GM20431 (cell line): ENCODE data around the gene FAM170B.

Experiments
- in situ Hi-C: fragments of 300-500 bp; cut with MseI, MboI; formaldehyde crosslinking; loops from one replicate; pipeline ENCODE4 v1.15.0; 2020; ENCODE audit warnings: low sequenced_read_pairs; ENCODE audit not compliant: unreplicated experiment

Gene FAM170B

DNA sequence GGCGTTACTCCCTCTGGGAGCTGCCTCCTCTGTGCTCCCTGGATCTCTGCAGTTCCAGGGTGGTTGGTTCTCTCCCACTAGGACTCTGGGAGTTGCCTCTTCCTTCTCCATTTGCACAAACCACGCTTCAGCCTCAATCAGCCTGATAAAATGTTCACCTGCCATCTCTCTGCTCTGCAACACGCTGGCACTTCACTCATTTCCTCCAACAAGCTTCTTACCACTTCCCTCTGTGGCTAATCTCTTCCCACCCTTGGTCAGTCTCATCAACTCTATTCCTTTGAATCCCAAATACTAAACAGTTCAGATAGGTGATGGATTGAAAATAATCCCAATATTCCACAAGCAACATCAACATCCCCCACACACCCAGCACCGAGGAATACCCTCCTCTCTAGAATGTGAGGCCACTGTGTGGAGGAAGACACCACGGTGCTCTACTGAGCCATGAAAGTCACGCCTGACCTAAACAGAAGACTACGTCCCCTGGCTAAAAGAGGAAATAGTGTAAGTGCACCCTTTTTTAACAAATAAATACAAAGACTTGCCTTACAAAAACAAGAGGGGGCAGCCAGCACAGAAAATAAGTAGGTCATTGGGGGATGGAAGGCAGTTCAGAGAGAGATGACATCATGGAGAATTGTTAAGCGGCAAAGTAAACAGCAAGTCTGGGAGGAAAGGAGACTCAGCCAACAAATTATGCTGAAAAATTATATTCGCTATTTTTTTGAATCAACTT, 1.9 kb upstream of the FAM170B start:
- in situ Hi-C loops, result no loop called here

DNA sequence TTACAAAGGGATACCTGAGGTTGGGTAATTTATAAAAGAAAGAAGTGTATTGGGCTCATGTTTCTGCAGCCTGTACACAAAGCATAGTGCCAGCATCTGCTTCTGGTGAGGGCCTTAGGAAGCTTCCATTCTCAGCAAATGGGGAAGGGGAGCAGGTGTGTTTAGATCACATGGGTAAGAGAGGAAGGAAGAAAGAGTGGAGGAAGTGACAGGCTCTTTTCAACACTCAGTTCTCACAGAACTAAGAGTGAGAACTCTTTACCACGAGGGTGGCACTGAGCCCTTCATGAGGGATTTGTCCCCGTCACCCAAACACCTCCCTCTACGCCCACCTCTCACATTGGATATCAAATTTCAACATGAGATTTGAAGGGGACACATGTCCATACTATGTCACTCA, 506 bp upstream of the FAM170B start:
- in situ Hi-C loops, result no loop called here

DNA sequence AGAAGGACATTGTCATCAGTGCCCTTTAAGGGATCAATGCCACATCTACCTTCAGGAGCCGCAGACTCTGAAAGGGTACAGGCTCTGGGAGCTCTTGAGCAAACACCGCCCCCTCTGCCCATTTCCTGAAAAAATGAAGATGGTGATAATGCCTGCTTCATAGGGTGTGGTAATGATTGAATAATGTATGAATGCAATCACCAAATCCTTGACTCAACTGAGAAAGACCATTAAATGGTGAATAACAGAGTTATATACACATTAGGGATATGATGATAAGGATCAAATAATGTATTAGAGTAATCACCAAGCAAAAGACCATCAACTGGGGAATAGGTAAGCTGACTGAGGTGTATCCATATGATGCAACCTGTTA, 1.5 kb downstream of the FAM170B start:
- in situ Hi-C loops, result no loop called here

DNA sequence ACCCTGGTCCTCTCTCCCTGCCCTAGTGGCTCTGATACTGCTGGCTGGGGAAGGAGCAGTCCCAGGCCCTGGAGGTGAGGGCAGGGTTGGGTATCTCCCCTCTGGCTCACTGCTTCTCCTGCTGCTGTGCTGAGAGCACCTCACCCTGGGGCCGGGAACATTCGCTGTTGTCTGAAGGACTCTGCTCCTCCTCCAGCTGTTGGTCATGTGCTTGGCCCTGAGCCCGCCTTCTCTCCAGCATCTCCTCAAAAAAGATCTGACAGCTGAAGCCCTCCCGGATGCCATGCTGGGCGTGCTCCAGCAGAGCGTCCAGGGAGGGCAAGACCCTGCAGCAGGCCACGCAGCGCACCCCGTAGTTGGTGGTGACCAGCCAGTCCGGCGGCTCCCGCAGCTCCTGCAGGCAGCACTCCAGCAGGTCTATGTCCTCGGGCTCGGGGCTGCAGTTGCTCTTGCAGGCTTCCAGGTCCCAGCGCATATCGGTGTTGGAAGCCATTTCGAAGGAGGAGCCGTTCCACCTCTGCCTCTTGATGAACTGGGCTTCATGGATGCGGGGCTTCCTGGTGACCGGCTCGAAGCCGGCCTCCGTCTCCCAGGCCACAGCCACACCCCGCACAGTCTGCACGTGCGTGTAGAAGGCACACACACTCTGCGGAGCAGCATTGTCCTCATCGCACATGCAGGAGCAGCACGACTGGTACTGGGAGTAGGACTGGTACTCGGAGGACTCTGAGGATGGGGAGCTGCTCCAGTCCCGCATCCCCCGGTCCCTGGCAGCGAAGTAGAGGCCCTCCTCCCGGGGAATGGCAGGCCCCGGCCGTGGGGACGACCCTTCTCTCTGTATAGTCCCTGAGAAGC, 2.1 kb downstream of the FAM170B start:
- in situ Hi-C loops, result no loop called here

DNA sequence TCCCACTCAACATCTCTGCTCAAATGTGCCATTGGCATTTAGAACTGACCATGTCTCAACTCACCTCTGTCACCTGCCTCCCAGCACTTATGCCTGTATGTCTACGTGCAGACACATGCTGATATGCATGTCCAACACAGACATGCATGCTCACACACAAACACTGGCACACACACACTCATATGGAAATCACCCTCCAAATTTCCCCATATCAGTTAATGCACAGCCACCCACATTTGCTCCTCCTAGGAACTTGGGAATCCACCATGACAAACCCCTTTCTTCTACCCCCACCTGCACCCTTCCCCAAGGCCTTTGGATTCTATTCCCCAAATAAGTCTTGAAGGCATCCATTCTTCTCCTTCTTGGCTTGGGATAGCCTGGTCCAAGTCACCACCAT, 4.4 kb downstream of the FAM170B start:
- in situ Hi-C loops, result no loop called here

DNA sequence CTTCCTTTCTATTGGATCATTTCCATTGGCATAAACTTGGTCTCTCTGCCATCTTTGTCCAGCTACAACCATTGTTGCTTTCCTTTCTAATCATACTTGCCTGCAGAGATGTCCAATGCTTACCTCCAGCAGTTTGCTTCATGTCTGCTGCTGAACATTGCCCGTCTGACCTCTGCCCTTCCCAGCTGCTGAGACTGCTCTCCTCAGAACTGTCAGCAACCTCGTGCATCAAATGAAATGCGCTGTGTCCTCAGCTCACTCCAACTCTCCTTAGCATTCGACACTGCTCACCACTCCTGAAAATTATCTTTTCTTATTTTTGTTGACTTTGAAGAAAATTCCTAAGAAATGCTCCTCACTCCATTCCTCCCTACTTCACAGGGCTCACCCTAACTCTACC, 5.0 kb downstream of the FAM170B start:
- in situ Hi-C loops, result no loop called here

DNA sequence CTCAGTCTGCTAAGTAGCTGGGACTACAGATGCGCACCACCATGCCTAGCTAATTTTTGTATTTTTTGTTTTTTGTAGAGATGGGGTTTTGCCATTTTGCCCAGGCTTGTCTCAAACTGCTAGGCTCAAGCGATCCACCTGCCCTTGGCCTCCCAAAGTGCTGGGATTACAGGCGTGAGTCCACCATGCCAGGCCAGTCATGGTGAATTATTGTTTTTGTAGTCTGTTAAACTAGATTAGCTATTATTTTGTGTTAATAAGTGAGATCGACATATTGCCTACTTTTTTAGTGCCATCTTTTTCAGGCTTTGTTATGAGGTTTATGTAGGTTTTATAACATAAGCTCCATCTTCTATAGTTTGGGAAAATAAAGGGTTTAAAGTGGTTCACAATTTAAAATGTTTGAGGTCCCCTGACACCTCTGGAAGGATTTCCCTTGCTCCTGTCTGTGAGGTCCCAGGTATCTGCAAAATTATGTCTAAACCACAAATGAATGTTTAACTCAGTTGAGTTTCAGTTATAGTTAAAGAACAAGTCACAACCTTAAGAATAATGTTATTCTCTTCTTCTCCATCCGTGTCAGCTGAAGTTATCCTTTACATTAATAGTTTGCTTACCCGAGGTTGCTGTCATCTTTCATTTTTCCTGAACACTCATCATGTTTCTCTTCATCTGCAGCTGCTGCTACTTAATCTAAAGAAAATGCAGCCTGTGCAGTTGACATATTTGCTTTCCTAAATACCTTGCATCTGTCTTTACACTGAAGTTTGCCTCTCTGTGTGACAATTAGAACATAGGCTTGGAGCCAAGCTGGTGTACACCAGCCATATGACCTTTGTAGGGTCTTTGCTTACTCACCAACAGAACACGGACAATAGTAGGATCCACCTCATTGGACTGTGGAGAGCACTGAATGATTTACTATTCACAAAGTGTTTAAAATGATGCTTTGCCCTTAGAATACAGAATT, 9.6 kb downstream of the FAM170B start:
- in situ Hi-C loops, result no loop called here

DNA sequence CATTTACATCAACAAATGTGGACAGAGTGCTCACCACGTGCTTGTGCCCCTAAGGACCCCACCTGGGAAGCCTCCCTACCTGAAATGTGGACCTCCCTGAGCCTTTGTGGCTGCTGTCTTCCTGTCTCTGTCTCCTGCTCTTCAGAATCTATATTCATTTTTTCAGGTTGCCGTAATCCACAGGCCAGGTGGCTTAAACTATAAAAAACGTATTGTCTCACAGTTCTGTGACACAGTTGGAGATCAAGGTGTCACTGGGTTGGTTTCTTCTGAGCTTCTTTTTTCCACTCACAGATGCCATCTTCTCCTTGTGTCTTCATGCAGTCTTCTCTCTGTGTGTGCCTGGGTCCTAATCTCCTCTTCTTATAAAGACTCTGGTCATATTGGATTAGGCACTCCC, 12.9 kb downstream of the FAM170B start:
- in situ Hi-C loops, result no loop called here

DNA sequence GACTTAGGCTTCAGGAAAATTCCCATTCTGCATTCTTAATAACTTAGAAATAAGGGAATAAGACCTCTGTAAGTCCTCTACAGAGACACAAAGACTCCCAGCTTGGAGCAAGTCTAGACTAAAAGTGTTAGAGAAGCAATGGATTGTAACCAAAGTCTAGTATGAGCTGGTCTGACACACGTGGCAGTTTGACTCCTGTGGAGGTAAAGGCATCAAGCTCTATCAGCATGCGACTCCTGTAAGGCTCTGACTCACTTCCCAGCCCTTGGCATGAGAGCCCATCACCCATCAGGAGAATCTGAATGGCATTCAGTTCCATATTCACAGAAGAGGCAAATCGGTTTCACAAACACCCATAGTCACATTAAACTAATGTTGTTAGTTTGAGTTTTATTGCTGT, 14.1 kb downstream of the FAM170B start:
- in situ Hi-C loops, result no loop called here

DNA sequence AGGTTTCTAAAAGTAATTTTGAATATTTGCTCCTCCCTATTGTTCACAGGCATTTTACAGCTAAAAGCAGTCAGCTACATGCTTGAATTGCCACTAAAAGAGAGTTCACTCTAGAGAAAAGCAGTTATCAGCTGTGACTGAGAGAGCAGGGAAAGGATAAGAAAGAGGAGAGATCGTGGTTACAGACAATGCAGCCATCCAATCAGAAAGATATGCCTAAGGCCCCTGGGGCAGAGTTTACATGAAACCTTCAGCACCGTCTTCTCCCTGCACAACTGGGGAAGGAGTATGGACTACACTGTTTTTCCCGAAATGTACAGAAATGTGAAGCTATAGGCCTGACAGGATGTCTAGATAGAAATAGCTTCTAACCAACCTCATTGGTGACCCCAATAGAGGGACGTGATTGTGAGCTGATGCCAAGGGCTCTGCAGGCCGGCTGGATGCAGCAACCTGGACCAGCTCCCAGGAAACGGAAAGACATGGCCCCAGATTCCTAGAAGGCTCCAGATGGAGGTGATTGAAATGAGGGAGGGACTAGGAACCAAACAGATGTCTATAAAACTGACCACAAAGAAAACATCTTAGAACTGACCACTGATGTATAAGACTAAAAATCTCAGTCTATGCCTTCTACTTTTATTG, 15.3 kb downstream of the FAM170B start:
- in situ Hi-C loops, result no loop called here

DNA sequence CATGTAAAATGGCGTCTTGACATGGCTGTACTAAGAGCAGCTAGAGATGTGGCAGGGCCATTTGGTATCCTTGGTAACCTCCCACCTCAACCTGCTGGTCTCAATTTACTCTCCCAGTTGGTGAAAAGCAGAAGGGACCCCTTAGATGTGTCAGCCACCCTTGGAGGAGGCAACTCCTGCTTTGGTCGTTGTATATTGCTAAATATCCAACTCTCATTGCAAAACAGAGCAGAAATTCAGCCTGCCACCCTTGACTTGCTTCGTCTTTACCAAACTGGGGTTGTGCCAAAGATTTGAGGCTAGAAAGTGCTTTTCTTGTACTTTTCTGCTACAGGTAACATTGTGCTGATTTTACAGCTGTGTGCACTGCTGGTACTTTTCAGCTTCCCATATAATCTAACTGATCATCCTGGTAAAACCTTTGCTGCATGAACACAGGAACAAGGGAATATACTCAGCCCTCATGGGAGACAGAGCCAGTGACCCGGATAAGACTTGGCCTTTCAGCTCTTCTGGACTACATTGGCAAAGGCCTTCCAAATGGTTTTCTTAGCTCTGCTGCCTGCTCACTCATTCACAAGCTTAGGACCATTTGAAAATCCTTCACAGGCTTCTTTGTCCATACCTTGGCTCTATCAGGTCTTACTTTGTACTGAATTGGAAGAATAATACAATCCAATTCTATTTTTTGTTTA, 16.3 kb downstream of the FAM170B start:
- in situ Hi-C loops, result no loop called here

DNA sequence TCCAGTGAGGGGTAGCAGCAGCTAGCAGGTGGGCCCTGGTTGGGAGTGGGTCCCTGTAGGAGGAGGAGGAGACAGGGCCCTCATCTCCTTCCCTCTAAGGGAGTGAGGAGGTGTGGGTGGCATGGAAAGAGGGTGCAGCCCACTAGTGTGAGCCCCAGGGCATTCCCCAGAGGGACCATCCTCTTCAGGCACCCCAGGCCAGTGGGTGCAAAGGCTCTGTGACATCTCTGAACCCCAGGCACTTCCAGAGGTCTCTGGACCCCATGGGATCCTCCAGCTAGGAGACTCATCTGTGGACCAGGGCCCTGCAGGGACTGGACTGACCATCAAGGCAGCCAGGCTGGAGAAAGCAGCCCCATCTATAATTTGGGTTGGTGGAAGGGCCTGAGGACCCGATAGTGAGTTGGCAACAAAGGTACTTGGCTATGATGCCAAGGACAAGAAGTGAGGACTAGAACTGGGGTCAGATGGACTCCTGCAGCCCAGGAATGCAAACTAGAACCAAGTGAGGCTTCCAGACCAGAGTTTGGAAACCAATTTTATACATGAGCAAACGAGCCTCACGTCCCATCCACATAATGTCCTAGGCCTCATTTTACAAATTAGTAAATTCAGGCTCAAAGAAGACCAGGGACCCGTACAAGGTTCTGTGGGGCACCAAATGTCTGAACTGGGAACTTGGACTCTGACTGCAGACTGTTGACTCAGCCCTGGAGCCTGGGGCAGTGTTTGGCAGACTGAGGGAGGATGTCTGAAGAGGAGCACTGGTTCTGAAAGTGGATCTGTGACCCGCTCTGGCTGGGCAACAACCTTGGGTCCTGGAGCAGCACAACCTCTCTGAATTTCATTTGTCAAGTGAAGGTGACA, 17.1 kb downstream of the FAM170B start:
- in situ Hi-C loops, result no loop called here

DNA sequence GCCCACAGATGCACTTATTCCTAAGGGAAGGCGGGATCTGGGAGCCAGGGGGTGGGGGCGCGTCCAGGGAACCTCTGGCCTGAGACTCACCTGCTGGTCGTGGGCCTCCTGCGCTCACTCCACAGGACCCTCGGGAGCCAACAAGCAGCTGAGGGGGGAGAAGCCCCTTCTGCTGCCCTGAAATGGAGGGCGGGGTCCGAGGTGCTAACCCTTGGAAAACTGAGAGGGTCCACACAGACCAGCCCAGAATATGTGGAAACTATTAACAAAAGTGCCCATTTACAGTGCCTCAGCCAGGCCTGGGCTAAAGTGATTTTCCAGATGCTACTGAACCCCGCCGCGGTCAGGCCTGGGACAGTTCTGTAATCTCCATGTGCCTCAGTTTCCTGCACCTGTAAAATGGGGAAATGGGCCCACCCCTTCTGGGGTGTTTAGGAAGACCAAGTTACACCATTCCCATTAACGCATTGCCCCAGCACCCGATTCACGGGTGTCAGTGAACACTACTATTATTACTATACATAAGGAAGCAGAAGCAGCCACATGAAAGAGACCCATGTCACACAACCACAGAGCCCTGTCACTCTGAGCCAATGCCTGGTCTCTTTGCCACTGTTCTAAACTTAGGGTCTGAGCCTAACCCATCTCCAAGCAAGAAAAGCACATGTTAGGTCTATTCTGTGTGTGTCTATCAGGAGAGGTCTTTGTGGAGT, 17.9 kb downstream of the FAM170B start:
- in situ Hi-C loops, result no loop called here

DNA sequence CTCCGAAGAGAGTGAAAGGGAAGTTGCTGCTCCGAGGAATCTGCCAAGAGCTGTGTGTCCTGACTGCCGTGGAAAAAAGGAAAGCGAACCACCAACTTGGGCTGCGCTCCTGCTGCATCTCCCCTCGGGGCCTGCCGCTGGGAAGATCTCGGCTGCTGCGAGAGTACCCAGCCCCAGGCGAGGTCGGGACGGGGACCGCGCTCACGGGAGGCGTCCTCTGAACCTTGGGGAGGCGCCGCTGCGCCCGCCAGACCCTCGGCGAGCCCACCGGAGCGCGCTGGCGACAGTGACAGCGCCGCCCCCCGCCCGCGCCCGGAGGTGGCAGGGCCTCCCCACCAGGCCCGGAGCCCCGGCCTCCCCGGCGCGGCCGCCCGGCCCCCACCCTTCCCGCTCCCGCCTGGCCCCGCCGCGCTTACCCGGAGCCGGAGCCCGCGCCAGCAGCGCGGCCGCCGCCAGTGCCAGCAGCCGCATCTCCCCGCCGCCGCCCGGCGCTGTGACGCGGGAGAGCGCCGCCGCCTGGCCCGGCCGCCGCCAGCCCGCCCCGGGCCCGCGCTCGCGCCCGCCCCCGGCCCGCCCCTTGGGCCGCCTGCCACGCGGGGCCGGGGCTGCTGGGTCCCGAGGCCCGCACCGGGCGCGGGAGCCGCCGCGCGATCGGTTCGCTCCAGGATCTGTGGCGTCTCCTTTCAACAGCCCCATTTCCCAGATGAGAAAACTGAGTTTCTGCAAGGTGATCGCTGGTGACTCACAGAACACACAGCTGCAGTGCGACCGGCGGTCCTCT, 18.6 kb downstream of the FAM170B start, which contains the start of gene VSTM4:
VSTM4 (minus strand) TSS at position 508 of the 781 bp plus-strand sequence; CDS start at position 471, 37 bp downstream.
- in situ Hi-C loops, result no loop called here

DNA sequence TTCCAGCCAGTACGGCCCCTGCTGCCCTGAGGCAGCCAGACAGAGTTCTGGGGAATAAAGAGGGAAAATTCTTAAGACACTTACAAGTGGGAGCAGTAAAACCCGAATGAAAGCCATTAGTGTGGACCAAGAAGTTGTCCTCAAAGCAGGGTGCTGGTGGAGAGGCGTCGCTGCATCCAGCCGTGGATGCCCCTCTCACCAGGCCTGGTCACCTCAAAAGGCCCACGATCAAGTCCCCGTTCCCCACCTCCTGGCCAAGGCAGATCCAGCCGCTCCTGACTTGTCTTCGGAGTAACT, 19.2 kb downstream of the FAM170B start:
- in situ Hi-C loops, result no loop called here

DNA sequence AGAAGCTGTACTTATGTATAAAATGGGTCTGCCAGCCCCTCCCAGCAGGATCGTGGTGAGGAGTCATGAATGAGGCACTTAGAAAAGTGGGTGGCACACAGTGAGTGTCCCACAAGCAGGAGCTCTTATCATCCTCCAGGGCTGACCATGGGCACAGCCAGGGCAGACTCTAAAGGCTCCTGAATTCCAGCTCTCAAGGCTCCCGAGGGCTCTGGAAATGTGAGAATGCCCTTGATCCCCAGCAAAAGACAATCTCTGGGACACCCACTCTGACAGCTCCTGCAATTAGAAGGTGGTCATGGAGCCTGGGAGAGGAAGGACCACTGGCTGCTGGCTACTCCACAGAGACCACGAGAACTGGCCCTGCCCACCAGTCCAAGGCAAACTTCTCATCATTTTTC, 20.1 kb downstream of the FAM170B start:
- in situ Hi-C loops, result no loop called here

DNA sequence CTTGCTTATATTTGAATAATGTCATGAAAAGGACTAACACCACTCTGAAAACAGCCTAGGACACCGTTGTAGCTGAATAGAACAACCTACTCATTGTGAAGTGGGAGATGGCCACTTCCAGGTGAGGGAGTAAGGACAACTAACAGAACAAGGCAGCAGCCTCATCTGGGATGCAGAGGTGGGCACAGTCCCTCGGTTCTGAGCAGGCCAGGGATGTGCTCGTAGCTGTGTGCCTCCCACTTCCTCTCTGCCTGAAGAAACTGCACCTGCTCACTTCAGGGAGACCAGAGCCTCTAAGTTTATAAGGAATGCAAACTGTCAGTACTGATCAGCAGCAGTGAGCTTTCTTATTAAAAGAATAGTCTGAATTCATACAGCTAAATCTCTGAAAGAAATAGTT, 21.0 kb downstream of the FAM170B start:
- in situ Hi-C loops, result no loop called here
